SK-N-SH treated with all-trans-retinoic acid at 6 μM for 48 hours (cell line): ENCODE measurements around the gene THADA.
A peak's percentile ranks its signal among the peaks of the same experiment; 100 is the strongest.

ENCODE experiments used
- ATAC-seq: fragments of 200-7000 bp; cut with Tn5 transposase; 3 replicates; pipeline ENCODE4 v1.9.1; 2020; ENCODE audit warnings: mild to moderate bottlenecking, moderate library complexity
- ARNTL ChIP-seq: fragments of 450-650 bp; formaldehyde crosslinking; IDR thresholded peaks from 2 replicates; pipeline ENCODE4 v1.5.0; 2020; ENCODE audit warnings: low read depth, mild to moderate bottlenecking, moderate library complexity, borderline replicate concordance
- BACH2 ChIP-seq: fragments of 250-450 bp; sonication (Bioruptor Pico); IDR thresholded peaks from 2 replicates; pipeline ENCODE4 v1.9.0; 2021; ENCODE audit warnings: mild to moderate bottlenecking, borderline replicate concordance
- CSDC2 ChIP-seq: fragments of 250-450 bp; sonication (Bioruptor Pico); IDR thresholded peaks from 2 replicates; pipeline ENCODE4 v1.5.0; 2020; ENCODE audit warnings: mild to moderate bottlenecking, moderate library complexity
- ESRRG ChIP-seq: fragments of 250-450 bp; sonication (Bioruptor Pico); IDR thresholded peaks from 2 replicates; pipeline ENCODE4 v1.6.1; 2021; ENCODE audit warnings: mild to moderate bottlenecking
- GLIS3 ChIP-seq: fragments of 250-450 bp; sonication (Bioruptor Pico); IDR thresholded peaks from 2 replicates; pipeline ENCODE4 v1.5.0; 2020; ENCODE audit warnings: mild to moderate bottlenecking, moderate library complexity
- ISL1 ChIP-seq: fragments of 250-450 bp; sonication (Bioruptor Pico); IDR thresholded peaks from 2 replicates; pipeline ENCODE4 v2.1.2; 2022; ENCODE audit warnings: mild to moderate bottlenecking, moderate library complexity
- OSR1 ChIP-seq: fragments of 250-450 bp; sonication (Bioruptor Pico); IDR thresholded peaks from 2 replicates; pipeline ENCODE4 v1.8.0; 2022; ENCODE audit warnings: moderate library complexity, mild to moderate bottlenecking, inconsistent platforms
- PPARA ChIP-seq: fragments of 250-450 bp; sonication (Bioruptor Pico); IDR thresholded peaks from 2 replicates; pipeline ENCODE4 v1.5.0; 2020; ENCODE audit warnings: mild to moderate bottlenecking, borderline replicate concordance
- RARB ChIP-seq: fragments of 250-450 bp; sonication (Bioruptor Pico); IDR thresholded peaks from 2 replicates; pipeline ENCODE4 v1.8.0; 2021; ENCODE audit warnings: mild to moderate bottlenecking, moderate library complexity
- SNAI2 ChIP-seq: fragments of 250-450 bp; sonication (Bioruptor Pico); IDR thresholded peaks from 2 replicates; pipeline ENCODE4 v1.5.0; 2020; ENCODE audit warnings: mild to moderate bottlenecking, moderate library complexity
- TCF4 ChIP-seq: fragments of 250-450 bp; sonication (Bioruptor Pico); IDR thresholded peaks from 2 replicates; pipeline ENCODE4 v1.8.0; 2021; ENCODE audit warnings: mild to moderate bottlenecking, moderate library complexity, borderline replicate concordance
- TOX ChIP-seq: fragments of 250-450 bp; sonication (Bioruptor Pico); IDR thresholded peaks from 2 replicates; pipeline ENCODE4 v1.8.0; 2021; ENCODE audit warnings: mild to moderate bottlenecking, moderate library complexity, borderline replicate concordance
- ZC3H10 ChIP-seq: fragments of 250-450 bp; sonication (Bioruptor Pico); IDR thresholded peaks from 2 replicates; pipeline ENCODE4 v1.5.1; 2021; ENCODE audit warnings: mild to moderate bottlenecking, moderate library complexity
- ZFP3 ChIP-seq: fragments of 250-450 bp; sonication (Bioruptor Pico); IDR thresholded peaks from 2 replicates; pipeline ENCODE4 v1.5.0; 2020; ENCODE audit warnings: mild to moderate bottlenecking, moderate library complexity
- ZFP30 ChIP-seq: fragments of 450-650 bp; formaldehyde crosslinking; IDR thresholded peaks from 2 replicates; pipeline ENCODE4 v1.5.0; 2022; ENCODE audit warnings: mild to moderate bottlenecking, moderate library complexity
- ZNF565 ChIP-seq: fragments of 450-650 bp; formaldehyde crosslinking; conservative IDR thresholded peaks from 2 replicates; pipeline ENCODE4 v1.5.0; 2020; ENCODE audit warnings: low read depth, mild to moderate bottlenecking, moderate library complexity
- ZNF70 ChIP-seq: fragments of 450-650 bp; formaldehyde crosslinking; IDR thresholded peaks from 2 replicates; pipeline ENCODE4 v1.5.0; 2020; ENCODE audit warnings: mild to moderate bottlenecking, moderate library complexity
- ZNF8 ChIP-seq: fragments of 450-650 bp; formaldehyde crosslinking; IDR thresholded peaks from 2 replicates; pipeline ENCODE4 v1.5.0; 2020; ENCODE audit warnings: mild to moderate bottlenecking, moderate library complexity
- TF ChIP-seq, protein P1 (sequence below): fragments of 250-450 bp; sonication (Bioruptor Pico); IDR thresholded peaks from 2 replicates; pipeline ENCODE4 v1.8.0; 2020; ENCODE audit warnings: mild to moderate bottlenecking, moderate library complexity, borderline replicate concordance
- TF ChIP-seq, protein P2 (sequence below): fragments of 250-450 bp; sonication (Bioruptor Pico); IDR thresholded peaks from 2 replicates; pipeline ENCODE4 v1.5.1; 2020; ENCODE audit warnings: low read depth, mild to moderate bottlenecking, moderate library complexity
- TF ChIP-seq, protein P3 (sequence below): fragments of 250-450 bp; sonication (Bioruptor Pico); IDR thresholded peaks from 2 replicates; pipeline ENCODE4 v1.8.0; 2021; ENCODE audit warnings: low read depth, mild to moderate bottlenecking, moderate library complexity, borderline replicate concordance
- TF ChIP-seq, protein P4 (sequence below): fragments of 250-450 bp; sonication (Bioruptor Pico); IDR thresholded peaks from 2 replicates; pipeline ENCODE4 v1.5.1; 2021; ENCODE audit warnings: mild to moderate bottlenecking, moderate library complexity
- TF ChIP-seq, protein P5 (sequence below): fragments of 250-450 bp; sonication (Bioruptor Pico); IDR thresholded peaks from 2 replicates; pipeline ENCODE4 v1.5.0; 2020; ENCODE audit warnings: mild to moderate bottlenecking, moderate library complexity

THADA gene

DNA sequence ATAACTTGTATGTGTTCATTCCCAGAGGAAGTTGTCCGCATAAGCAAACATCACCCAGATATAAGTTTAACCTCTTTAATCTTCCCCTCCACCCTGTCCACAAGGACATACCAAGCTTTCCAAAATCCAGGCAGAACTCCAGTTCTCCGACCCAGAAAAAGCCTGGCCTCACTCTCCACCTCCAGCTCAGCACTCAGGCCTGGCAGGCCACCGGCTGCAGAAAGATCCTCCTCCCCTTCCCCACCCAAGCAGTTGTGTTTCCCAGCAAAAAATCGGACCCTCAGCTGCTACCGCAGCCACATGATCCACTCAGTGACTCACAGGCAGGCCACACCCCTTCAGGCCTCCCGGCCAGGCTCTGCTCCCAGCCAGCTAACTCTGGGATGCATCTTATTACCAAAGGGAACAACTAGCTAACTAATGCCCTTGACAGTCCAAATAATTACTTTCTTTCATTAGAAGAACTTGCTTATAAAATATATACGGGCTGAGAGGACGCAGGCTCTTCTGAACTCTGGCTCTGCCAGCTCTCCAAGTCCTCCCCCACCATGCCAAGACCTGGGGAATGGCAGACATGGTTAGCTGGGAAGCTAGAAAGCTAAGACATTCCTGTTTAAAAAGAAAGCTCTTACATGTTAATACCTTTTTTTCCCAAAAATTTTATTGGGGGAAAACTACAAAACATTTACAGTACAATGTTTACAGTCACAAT, 373.9 kb downstream of the THADA start (continued):
- TF ChIP-seq ISL1 (CRISPR knock-in tag) (peak; percentile 13; the same call in 1 of the 2 replicates), CSDC2 (0 out of 2 replicates have a peak, but pooled peaks have one; percentile 11)

DNA sequence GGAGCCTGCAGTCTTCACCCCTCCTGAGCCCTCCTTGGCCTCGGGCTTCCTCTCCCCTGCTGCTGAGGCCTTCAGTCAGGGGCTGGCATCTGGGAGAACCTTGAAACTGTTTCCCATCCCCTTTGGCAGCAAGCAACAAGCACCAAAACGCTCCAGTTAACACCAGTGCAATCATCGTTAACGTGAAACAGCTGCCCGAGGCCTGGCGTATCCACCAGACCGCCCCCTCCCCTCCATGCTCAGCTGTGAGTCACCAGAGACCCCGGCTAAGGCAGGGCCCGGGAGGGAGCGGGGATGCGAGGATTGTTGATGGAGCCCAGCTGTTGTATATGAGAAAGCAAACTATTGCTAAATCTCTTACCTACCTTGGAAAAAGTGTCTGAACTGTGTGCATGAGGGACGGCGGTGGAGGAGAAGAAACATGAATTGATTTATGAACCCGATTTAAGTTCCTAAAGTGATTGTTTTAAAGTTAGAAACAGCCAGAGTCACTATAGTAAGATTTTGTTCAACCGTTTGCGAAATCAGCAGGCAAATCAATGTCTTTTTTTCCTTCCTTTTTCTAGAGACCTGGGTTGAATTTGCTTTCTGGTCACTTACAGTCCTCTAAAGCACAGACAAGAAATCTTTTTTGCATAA, 374.6 kb downstream of the THADA start:
- ATAC-seq = peak; percentile 21
- TF ChIP-seq TCF4 (CRISPR knock-in tag) (peak; percentile 91), SNAI2 (peak; percentile 56), ZNF565 (0 out of 2 replicates have a peak, but pooled peaks have one; percentile 30), CSDC2 (no peak), ARNTL (CRISPR knock-in tag) (peak; percentile 42; the same call in 1 of the 2 replicates), ZFP3 (CRISPR knock-in tag) (peak; percentile 36; the same call in 1 of the 2 replicates), ZFP30 (peak; percentile 29; the same call in 1 of the 2 replicates), BACH2 (CRISPR knock-in tag) (no peak), ZC3H10 (no peak), ESRRG (CRISPR knock-in tag) (no peak), RARB (CRISPR knock-in tag) (peak; percentile 51; the same call in 1 of the 2 replicates), TOX (CRISPR knock-in tag) (no peak), ISL1 (CRISPR knock-in tag) (no peak), GLIS3 (no peak), ZNF70 (peak; percentile 59; the same call in 1 of the 2 replicates), ZNF8 (CRISPR knock-in tag) (no peak), OSR1 (no peak), PPARA (no peak)
- TF ChIP-seq, protein P1, sequence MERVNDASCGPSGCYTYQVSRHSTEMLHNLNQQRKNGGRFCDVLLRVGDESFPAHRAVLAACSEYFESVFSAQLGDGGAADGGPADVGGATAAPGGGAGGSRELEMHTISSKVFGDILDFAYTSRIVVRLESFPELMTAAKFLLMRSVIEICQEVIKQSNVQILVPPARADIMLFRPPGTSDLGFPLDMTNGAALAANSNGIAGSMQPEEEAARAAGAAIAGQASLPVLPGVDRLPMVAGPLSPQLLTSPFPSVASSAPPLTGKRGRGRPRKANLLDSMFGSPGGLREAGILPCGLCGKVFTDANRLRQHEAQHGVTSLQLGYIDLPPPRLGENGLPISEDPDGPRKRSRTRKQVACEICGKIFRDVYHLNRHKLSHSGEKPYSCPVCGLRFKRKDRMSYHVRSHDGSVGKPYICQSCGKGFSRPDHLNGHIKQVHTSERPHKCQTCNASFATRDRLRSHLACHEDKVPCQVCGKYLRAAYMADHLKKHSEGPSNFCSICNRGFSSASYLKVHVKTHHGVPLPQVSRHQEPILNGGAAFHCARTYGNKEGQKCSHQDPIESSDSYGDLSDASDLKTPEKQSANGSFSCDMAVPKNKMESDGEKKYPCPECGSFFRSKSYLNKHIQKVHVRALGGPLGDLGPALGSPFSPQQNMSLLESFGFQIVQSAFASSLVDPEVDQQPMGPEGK (CRISPR knock-in tag) = peak; percentile 75; the same call in 1 of the 2 replicates
- TF ChIP-seq, protein P2, sequence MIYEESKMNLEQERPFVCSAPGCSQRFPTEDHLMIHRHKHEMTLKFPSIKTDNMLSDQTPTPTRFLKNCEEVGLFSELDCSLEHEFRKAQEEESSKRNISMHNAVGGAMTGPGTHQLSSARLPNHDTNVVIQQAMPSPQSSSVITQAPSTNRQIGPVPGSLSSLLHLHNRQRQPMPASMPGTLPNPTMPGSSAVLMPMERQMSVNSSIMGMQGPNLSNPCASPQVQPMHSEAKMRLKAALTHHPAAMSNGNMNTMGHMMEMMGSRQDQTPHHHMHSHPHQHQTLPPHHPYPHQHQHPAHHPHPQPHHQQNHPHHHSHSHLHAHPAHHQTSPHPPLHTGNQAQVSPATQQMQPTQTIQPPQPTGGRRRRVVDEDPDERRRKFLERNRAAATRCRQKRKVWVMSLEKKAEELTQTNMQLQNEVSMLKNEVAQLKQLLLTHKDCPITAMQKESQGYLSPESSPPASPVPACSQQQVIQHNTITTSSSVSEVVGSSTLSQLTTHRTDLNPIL (CRISPR knock-in tag) = no peak; the same call in 1 of the 2 replicates
- TF ChIP-seq, protein P3, sequence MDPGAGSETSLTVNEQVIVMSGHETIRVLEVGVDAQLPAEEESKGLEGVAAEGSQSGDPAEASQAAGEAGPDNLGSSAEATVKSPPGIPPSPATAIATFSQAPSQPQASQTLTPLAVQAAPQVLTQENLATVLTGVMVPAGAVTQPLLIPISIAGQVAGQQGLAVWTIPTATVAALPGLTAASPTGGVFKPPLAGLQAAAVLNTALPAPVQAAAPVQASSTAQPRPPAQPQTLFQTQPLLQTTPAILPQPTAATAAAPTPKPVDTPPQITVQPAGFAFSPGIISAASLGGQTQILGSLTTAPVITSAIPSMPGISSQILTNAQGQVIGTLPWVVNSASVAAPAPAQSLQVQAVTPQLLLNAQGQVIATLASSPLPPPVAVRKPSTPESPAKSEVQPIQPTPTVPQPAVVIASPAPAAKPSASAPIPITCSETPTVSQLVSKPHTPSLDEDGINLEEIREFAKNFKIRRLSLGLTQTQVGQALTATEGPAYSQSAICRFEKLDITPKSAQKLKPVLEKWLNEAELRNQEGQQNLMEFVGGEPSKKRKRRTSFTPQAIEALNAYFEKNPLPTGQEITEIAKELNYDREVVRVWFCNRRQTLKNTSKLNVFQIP (CRISPR knock-in tag) = peak; percentile 56; the same call in 1 of the 2 replicates
- TF ChIP-seq, protein P4, sequence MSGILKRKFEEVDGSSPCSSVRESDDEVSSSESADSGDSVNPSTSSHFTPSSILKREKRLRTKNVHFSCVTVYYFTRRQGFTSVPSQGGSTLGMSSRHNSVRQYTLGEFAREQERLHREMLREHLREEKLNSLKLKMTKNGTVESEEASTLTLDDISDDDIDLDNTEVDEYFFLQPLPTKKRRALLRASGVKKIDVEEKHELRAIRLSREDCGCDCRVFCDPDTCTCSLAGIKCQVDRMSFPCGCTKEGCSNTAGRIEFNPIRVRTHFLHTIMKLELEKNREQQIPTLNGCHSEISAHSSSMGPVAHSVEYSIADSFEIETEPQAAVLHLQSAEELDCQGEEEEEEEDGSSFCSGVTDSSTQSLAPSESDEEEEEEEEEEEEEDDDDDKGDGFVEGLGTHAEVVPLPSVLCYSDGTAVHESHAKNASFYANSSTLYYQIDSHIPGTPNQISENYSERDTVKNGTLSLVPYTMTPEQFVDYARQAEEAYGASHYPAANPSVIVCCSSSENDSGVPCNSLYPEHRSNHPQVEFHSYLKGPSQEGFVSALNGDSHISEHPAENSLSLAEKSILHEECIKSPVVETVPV = no peak
- TF ChIP-seq, protein P5, sequence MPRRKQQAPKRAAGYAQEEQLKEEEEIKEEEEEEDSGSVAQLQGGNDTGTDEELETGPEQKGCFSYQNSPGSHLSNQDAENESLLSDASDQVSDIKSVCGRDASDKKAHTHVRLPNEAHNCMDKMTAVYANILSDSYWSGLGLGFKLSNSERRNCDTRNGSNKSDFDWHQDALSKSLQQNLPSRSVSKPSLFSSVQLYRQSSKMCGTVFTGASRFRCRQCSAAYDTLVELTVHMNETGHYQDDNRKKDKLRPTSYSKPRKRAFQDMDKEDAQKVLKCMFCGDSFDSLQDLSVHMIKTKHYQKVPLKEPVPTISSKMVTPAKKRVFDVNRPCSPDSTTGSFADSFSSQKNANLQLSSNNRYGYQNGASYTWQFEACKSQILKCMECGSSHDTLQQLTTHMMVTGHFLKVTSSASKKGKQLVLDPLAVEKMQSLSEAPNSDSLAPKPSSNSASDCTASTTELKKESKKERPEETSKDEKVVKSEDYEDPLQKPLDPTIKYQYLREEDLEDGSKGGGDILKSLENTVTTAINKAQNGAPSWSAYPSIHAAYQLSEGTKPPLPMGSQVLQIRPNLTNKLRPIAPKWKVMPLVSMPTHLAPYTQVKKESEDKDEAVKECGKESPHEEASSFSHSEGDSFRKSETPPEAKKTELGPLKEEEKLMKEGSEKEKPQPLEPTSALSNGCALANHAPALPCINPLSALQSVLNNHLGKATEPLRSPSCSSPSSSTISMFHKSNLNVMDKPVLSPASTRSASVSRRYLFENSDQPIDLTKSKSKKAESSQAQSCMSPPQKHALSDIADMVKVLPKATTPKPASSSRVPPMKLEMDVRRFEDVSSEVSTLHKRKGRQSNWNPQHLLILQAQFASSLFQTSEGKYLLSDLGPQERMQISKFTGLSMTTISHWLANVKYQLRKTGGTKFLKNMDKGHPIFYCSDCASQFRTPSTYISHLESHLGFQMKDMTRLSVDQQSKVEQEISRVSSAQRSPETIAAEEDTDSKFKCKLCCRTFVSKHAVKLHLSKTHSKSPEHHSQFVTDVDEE (CRISPR knock-in tag) = 0 out of 2 replicates have a peak, but pooled peaks have one; percentile 76
